Hepatocyte (in vitro differentiated cells): ENCODE data around the gene EFCAB9. TPM values are rescaled to one million over a fixed set of nuclear protein-coding genes. Genes with fewer than 3 reads are reported as not detected.

ENCODE experiments used
- DNase-seq: peaks from one replicate; pipeline ENCODE4 v3.0.0-alpha.2; 2016; ENCODE audit warnings: low spot score
- H2AFZ ChIP-seq: fragments of 200-600 bp; sonication (generic); 2 replicates; pipeline ENCODE4 v1.6.0; 2016; ENCODE audit warnings: antibody characterized with exemption, mild to moderate bottlenecking
- H3K27ac ChIP-seq: fragments of 200-600 bp; sonication (generic); 2 replicates; pipeline ENCODE4 v1.5.1; 2016; ENCODE audit warnings: mild to moderate bottlenecking
- H3K27me3 ChIP-seq: fragments of 200-600 bp; sonication (generic); 2 replicates; pipeline ENCODE4 v1.6.1; 2016
- H3K36me3 ChIP-seq: fragments of 200-600 bp; sonication (generic); replicated peaks from 2 replicates; pipeline ENCODE4 v1.5.1; 2016; ENCODE audit warnings: low read depth; ENCODE audit not compliant: insufficient read depth
- H3K4me1 ChIP-seq: fragments of 200-600 bp; sonication (generic); 2 replicates; pipeline ENCODE4 v1.5.1; 2016; ENCODE audit warnings: mild to moderate bottlenecking, moderate library complexity; ENCODE audit not compliant: insufficient read depth
- H3K4me2 ChIP-seq: fragments of 200-600 bp; sonication (generic); 2 replicates; pipeline ENCODE4 v1.6.0; 2016
- H3K4me3 ChIP-seq: fragments of 200-600 bp; sonication (generic); 2 replicates; pipeline ENCODE4 v1.5.1; 2016; ENCODE audit warnings: mild to moderate bottlenecking
- H3K79me2 ChIP-seq: fragments of 200-600 bp; sonication (generic); 2 replicates; pipeline ENCODE4 v1.6.0; 2017; ENCODE audit warnings: mild to moderate bottlenecking
- H3K9me2 ChIP-seq: fragments of 200-600 bp; sonication (generic); replicated peaks from 2 replicates; pipeline ENCODE4 v1.6.0; 2017; ENCODE audit warnings: mild to moderate bottlenecking; ENCODE audit not compliant: insufficient read depth
- H3K9me3 ChIP-seq: fragments of 200-600 bp; sonication (generic); 2 replicates; pipeline ENCODE4 v1.5.1; 2016; ENCODE audit warnings: low read depth, mild to moderate bottlenecking
- H4K20me1 ChIP-seq: fragments of 200-600 bp; sonication (generic); 2 replicates; pipeline ENCODE4 v1.6.0; 2016; ENCODE audit warnings: mild to moderate bottlenecking; ENCODE audit not compliant: insufficient read depth, poor library complexity, severe bottlenecking
- EZH2 ChIP-seq: fragments of 200-600 bp; sonication (generic); IDR thresholded peaks from 2 replicates; pipeline ENCODE4 v1.6.1; 2016; ENCODE audit warnings: antibody characterized with exemption, mild to moderate bottlenecking, borderline replicate concordance
- EZH2phosphoT487 ChIP-seq: fragments of 200-600 bp; sonication (generic); IDR thresholded peaks from one replicate; pipeline ENCODE4 v1.6.1; 2018; ENCODE audit warnings: antibody characterized with exemption, mild to moderate bottlenecking, low read depth, moderate library complexity; ENCODE audit not compliant: unreplicated experiment, severe bottlenecking
- WGBS: methylation state at CpG from one replicate; pipeline ENCODE4 v1.1.6; 2016; ENCODE audit warnings: low lambda C conversion rate; ENCODE audit errors: missing lambda C conversion rate; 5-methylcytosine and 5-hydroxymethylcytosine counted together
- polyA plus RNA-seq: library from polyadenylated mRNA; unstranded; fragments of >200 nt; fragmentation: Nextera tagmentation; extraction: Ambion mirVana; gene quantifications from 2 replicates; pipeline ENCODE4 v1.2.1, GENCODE V29; 2016
- total RNA-seq: library from RNA; depleted of rRNA; stranded (reverse); fragments of >200 nt; gene quantifications from 2 replicates; pipeline ENCODE4 v1.2.3, GENCODE V29; 2014
- TF ChIP-seq, protein P1 (sequence below): fragments of 200-600 bp; sonication (generic); IDR thresholded peaks from 2 replicates; pipeline ENCODE4 v1.5.1; 2016; ENCODE audit warnings: antibody characterized with exemption, mild to moderate bottlenecking; ENCODE audit not compliant: poor library complexity

The EFCAB9 gene
- total and polyA plus RNA-seq, 2 experiments from 2014 or later: not detected

DNA sequence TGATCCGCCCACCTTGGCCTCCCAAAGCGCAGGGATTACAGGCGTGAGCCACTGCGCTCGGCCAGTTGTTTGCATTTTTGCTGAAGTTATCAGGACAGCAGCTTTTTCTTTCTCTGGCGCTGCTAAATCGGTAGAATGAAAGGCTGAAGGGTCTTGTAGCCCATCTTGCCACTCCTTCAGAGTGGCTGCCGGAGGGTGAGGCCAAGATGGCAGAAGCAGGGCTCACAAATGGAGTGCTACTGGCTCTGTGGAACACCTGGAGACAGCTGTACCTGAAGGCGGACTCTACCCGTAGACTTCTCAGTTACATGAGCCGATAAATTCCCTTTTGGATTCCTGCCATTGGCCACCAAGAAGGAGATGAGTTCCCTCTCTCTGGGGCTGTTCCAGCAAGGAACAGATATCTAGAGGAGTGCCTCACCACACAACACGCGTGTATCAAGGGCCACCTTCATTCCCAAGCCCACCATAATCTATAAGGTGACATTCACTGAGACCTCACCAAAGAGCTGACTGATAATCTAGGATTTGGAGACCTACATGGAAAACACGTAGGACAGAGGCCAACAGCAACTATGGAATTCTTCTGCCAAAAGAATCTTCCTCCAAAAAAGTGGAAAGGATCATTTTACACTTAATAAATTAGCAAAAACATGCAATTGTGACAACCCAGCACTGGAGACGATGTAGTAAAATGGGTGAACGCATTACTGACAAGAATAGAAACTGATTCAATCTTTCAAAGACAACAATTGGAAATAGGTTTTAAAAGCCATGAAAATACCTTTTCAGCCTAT lies 27.7 kb upstream of the EFCAB9 start:
- Histone ChIP-seq H3K27ac (no peak overlapping the region), H2AFZ (no peak overlapping the region), H3K27me3 (no peaks in the 10 kb centered on the region), H3K4me3 (no peak overlapping the region), H3K9me3 (no peaks in the 10 kb centered on the region), H3K4me2 (no peak overlapping the region), H4K20me1 (no peaks in the 10 kb centered on the region), H3K9me2 (no peaks in the 10 kb centered on the region), H3K4me1 (peaks cover 14% of the 10 kb centered on the region), H3K79me2 (peaks cover 3% of the 10 kb centered on the region), H3K36me3 (no peaks in the 10 kb centered on the region)
- TF ChIP-seq EZH2phosphoT487 (no peak), EZH2 (no peak)
- TF ChIP-seq, protein P1, sequence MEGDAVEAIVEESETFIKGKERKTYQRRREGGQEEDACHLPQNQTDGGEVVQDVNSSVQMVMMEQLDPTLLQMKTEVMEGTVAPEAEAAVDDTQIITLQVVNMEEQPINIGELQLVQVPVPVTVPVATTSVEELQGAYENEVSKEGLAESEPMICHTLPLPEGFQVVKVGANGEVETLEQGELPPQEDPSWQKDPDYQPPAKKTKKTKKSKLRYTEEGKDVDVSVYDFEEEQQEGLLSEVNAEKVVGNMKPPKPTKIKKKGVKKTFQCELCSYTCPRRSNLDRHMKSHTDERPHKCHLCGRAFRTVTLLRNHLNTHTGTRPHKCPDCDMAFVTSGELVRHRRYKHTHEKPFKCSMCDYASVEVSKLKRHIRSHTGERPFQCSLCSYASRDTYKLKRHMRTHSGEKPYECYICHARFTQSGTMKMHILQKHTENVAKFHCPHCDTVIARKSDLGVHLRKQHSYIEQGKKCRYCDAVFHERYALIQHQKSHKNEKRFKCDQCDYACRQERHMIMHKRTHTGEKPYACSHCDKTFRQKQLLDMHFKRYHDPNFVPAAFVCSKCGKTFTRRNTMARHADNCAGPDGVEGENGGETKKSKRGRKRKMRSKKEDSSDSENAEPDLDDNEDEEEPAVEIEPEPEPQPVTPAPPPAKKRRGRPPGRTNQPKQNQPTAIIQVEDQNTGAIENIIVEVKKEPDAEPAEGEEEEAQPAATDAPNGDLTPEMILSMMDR: no peak
- no peak for DNase-seq
- WGBS: 94% methylated on average over 16 of the region's 16 CpGs

DNA sequence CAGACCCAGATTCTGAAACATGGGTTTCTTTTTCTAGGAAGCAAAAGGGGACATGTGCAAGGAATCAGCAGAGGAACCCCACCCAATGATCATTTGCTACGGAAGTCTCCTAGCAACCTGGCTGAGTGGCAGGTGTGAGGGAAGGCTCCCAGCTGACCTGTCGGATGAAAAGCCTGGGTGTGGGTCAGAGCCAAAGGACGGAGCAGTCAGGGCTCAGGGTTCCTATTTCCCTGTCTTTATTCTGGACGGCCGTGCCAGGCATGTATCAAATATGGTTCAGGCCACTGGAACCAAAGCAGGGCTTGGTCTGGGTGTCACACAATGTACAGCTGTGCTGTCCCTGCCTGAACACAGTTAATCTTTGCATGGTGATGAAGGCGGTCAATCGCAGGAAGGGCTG lies 26.1 kb upstream of the EFCAB9 start:
- Histone ChIP-seq H2AFZ (no peak overlapping the region), H3K79me2 (peaks cover 3% of the 10 kb centered on the region), H3K9me3 (no peaks in the 10 kb centered on the region), H3K36me3 (no peaks in the 10 kb centered on the region), H3K4me3 (no peak overlapping the region), H3K4me1 (peaks cover 14% of the 10 kb centered on the region), H3K27ac (no peak overlapping the region), H3K9me2 (no peaks in the 10 kb centered on the region), H3K27me3 (no peaks in the 10 kb centered on the region), H3K4me2 (no peak overlapping the region), H4K20me1 (no peaks in the 10 kb centered on the region)
- TF ChIP-seq, protein P1: no peak
- no peak for TF ChIP-seq EZH2phosphoT487
- no peak for TF ChIP-seq EZH2
- 60% methylated on average over 7 of the region's 7 CpGs for WGBS
- no peak for DNase-seq

DNA sequence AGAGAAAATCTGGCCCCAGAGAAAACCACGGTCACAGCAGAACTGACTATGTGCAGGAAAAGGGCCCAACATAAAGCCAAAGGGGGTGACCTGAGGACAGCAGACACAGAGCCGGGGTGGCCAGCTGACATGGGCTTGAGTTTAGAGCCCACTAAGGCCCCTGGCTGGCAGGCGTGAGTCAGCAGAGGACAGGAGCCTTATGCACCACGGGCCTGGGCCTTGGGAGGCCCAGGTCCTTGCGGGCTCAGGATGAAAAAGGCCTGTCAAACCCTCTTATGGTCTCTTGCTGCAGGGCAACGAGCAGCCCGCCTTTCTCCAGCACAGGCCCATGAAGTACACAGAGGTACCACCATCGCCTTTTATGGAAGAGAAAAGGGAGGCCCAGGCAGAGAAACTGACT lies 25.7 kb upstream of the EFCAB9 start:
- peaks cover 3% of the 10 kb centered on the region for H3K79me2 ChIP-seq
- no peak overlapping the region for H2AFZ ChIP-seq
- H3K27ac ChIP-seq: no peak overlapping the region
- WGBS: 74% methylated on average over 8 of the region's 8 CpGs
- H3K9me3 ChIP-seq: no peaks in the 10 kb centered on the region
- H3K4me3 ChIP-seq: no peak overlapping the region
- H3K36me3 ChIP-seq: no peaks in the 10 kb centered on the region
- TF ChIP-seq EZH2 (no peak), EZH2phosphoT487 (no peak)
- TF ChIP-seq, protein P1: no peak
- peaks cover 14% of the 10 kb centered on the region for H3K4me1 ChIP-seq
- no peak overlapping the region for H3K4me2 ChIP-seq
- H3K27me3 ChIP-seq: no peaks in the 10 kb centered on the region
- no peaks in the 10 kb centered on the region for H3K9me2 ChIP-seq
- H4K20me1 ChIP-seq: no peaks in the 10 kb centered on the region
- no peak for DNase-seq
